GM13976 (cell line): ENCODE measurements around the gene CCDC30.

Experiments used
- DNase-seq: peaks from one replicate; pipeline ENCODE4 v3.0.0; 2012; ENCODE audit warnings: low spot score
- in situ Hi-C: fragments of 300-500 bp; cut with MboI; formaldehyde crosslinking; loops from one replicate; pipeline ENCODE4 v1.12.0; 2022; ENCODE audit warnings: low sequenced_read_pairs, mixed read lengths, inconsistent platforms; ENCODE audit not compliant: unreplicated experiment
- TF ChIP-seq, protein P1 (sequence below): IDR thresholded peaks from 2 replicates; pipeline ENCODE4 v1.5.1; 2012; ENCODE audit warnings: borderline replicate concordance, mild to moderate bottlenecking; ENCODE audit not compliant: insufficient read depth; ENCODE audit errors: extremely low read depth, missing control alignments, control extremely low read depth

Gene CCDC30

DNA sequence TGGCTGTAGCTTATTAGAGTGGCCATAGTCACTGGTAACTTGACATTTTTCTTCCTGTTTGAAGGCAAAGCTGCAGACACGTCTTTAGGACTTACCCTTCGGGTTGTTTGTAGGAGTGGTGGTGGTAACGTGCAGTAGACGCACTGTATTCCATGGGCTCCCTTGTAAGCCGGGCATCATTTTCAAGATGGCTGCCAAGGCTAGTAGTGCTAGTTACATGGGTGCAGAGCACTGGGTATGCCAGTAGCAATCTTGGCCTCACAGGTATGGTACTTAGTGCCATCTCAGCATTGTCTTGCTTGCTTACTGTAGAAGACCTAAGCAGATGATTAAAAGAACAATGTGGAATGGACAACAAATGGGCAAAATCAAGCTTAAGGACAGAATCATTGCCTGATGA is 221.1 kb downstream of the CCDC30 start:
- no peak for DNase-seq
- TF ChIP-seq, protein P1, sequence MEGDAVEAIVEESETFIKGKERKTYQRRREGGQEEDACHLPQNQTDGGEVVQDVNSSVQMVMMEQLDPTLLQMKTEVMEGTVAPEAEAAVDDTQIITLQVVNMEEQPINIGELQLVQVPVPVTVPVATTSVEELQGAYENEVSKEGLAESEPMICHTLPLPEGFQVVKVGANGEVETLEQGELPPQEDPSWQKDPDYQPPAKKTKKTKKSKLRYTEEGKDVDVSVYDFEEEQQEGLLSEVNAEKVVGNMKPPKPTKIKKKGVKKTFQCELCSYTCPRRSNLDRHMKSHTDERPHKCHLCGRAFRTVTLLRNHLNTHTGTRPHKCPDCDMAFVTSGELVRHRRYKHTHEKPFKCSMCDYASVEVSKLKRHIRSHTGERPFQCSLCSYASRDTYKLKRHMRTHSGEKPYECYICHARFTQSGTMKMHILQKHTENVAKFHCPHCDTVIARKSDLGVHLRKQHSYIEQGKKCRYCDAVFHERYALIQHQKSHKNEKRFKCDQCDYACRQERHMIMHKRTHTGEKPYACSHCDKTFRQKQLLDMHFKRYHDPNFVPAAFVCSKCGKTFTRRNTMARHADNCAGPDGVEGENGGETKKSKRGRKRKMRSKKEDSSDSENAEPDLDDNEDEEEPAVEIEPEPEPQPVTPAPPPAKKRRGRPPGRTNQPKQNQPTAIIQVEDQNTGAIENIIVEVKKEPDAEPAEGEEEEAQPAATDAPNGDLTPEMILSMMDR: no peak
- in situ Hi-C loops: no loop called here

DNA sequence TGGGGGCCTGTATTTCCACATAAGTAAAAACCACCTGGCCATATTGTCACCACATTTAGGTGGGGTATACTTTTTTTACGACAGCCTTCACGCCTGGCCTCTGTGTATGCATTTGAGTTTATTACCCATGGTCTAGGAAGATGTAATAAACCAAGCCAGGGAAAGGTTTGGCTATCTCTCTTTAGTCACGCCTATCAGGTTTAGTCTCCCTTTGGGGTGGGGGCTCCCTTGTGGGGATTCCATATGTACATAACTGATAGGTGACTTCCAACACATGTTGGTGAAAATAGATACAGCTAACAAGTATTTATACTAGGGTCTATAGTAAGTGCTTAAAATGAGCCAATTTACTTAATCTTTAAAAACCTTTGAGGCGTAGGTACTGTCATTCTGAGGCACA is 223.3 kb downstream of the CCDC30 start:
- DNase-seq: no peak
- TF ChIP-seq, protein P1: no peak
- in situ Hi-C loops: no loop called here

DNA sequence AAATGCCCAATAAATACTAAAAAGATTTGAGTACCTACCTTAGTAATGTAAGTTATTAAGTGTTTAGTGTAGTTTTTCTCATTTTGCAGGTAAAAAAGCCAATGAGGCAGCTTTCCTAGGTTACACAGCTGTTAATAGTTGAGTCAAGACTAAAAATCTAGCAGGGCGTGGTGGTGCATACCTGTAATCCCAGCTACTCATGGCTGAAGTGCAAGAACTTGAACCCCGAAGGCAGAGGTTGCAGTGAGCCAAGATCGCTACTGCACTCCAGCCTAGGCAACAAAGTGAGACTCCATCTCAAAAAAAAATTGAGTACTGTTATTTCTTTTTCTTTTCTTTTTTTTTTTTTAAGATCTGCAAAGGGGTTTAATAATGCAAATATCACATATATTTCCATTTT is 226.8 kb downstream of the CCDC30 start:
- in situ Hi-C loops: no loop called here
- TF ChIP-seq, protein P1: no peak
- no peak for DNase-seq

DNA sequence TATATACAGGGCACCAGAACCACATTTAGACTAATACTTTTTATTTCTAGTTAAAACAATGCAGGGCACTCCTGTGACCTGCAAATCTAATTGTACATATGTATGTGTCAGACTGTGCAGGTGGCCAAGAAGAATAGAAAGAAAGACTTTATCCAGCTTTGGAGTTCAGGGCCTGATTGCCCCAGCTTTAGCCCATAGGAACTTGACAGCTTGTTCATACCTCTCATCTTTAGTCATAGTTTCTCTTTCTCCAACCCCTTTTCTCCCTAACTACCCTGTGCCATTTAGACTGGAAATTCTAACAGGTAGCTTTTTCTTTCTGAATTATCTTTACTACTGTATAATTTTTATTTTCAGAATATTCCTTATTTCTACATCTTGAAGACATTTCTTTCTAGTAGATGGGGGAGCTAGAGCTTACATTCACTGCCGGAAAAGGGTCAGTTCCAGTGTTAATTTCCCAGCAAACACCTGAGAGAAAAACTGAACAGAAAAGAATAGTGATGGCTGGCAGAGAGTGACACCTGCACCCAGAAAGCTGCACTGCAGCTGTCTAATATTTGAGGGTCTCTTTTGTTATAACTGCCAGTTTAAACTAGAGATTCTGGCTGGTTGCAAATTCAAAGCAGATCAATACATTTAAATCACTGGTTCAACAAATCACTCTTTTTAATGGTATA is 227.5 kb downstream of the CCDC30 start:
- DNase-seq: no peak
- in situ Hi-C loops: no loop called here
- TF ChIP-seq, protein P1: no peak

DNA sequence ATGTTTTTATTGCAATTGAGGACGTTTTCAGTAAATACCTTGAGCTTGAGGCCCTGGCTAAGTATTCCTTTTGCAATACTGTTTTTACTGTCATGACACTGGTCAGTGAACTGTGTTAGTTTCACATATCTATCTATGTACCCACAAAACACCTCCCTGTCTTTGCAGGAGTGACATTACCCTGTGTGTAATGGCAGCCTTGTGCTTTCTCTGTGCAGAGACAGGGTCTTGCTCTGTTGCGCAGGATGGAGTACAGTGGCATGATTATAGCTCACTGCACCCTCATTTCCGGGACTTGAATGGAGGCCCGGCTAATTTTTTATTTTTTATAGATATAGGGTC is 228.0 kb downstream of the CCDC30 start:
- in situ Hi-C loops: no loop called here
- TF ChIP-seq, protein P1: no peak

DNA sequence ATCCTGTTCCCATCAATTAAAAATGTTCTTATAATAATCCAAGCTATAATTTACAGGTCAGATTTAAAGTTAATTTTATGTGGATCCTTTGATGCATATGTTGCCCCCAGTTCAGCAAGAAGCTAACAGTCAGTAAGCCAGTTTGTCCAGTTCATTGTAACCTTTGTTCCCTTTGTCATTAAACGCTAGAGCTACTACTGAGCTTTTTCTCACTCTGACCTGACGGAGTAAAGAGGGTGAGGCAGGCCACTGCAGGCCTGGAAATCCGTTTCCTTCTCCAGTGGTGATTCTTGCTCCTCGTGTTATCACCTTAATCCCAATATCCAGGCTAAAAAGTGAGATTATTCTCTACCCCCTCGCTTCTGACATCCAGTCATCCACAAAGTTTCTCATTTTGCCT is 229.4 kb downstream of the CCDC30 start:
- in situ Hi-C loops: no loop called here
- DNase-seq: no peak

More for the DNA sequence above, 228.0 kb downstream of the CCDC30 start:
- no peak for DNase-seq

DNA sequence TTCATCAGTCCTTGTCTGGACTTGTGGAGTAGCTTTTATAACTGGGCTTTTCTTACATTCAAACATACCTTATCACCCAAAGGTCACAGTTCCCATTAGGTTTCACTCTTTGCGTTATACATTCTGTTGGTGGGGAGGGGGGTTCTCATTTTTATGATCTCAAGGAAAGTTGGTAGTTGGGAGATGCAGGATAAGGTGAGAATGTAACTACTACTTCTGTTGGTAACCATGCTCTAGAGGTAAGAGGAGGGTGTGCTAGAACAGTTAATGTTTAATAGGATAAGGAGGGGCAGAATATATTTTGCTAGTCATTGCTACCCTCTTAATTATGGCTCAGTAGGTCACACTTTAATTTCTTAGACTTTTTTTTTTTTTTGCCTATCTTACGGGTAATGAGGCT is 229.8 kb downstream of the CCDC30 start:
- in situ Hi-C loops: no loop called here
- TF ChIP-seq, protein P1: no peak
- no peak for DNase-seq

More for the DNA sequence above, 229.4 kb downstream of the CCDC30 start:
- TF ChIP-seq, protein P1: no peak
